HepG2 (cell line): ENCODE measurements around the gene SMIM41. TPM values are rescaled to one million over a fixed set of nuclear protein-coding genes. Genes with fewer than 3 reads are reported as not detected.

Experiments used
- AGO2 ChIP-seq: fragments of 200-400 bp; formaldehyde crosslinking; optimal IDR thresholded peaks from 2 replicates; pipeline ENCODE3; 2017; ENCODE audit warnings: mild to moderate bottlenecking, low read depth, low read length, moderate library complexity
- ATF3 ChIP-seq: sonication (generic); formaldehyde crosslinking; IDR thresholded peaks from 2 replicates; pipeline ENCODE4 v1.4.0; 2020; ENCODE audit warnings: missing genetic modification reagents
- ATM ChIP-seq: fragments of 450-650 bp; IDR thresholded peaks from 2 replicates; pipeline ENCODE4 v1.7.1; 2017; ENCODE audit warnings: mild to moderate bottlenecking, borderline replicate concordance
- BRF2 ChIP-seq: sonication (generic); formaldehyde crosslinking; IDR thresholded peaks from 2 replicates; pipeline ENCODE4 v1.8.1; 2022; ENCODE audit warnings: mild to moderate bottlenecking, missing genetic modification reagents
- CEBPG ChIP-seq: IDR thresholded peaks from 2 replicates; pipeline ENCODE4 v1.6.1; 2016
- CHCHD3 ChIP-seq: sonication (generic); formaldehyde crosslinking; IDR thresholded peaks from 2 replicates; pipeline ENCODE4 v1.8.0; 2022; ENCODE audit warnings: mild to moderate bottlenecking, missing genetic modification reagents, moderate library complexity
- GTF2F1 ChIP-seq: fragments of 150-350 bp; IDR thresholded peaks from 2 replicates; pipeline ENCODE4 v1.6.1; 2014; ENCODE audit warnings: low read length
- HIC2 ChIP-seq: sonication (generic); formaldehyde crosslinking; IDR thresholded peaks from 2 replicates; pipeline ENCODE4 v1.9.0; 2022; ENCODE audit warnings: low read depth, missing genetic modification reagents
- IRX3 ChIP-seq: sonication (generic); formaldehyde crosslinking; IDR thresholded peaks from 2 replicates; pipeline ENCODE4 v1.8.1; 2023; ENCODE audit warnings: mild to moderate bottlenecking, low read depth, missing genetic modification reagents, borderline replicate concordance
- JUNB ChIP-seq: sonication (generic); formaldehyde crosslinking; IDR thresholded peaks from 2 replicates; pipeline ENCODE4 v1.8.0; 2022; ENCODE audit warnings: missing genetic modification reagents, mild to moderate bottlenecking, borderline replicate concordance
- KLF11 ChIP-seq: IDR thresholded peaks from 2 replicates; pipeline ENCODE4 v1.6.1; 2016; ENCODE audit warnings: missing compliant biosample characterization
- LCORL ChIP-seq, 2 experiments: fragments of 450-650 bp in 1 of 2; sonication (generic) in 1 of 2; formaldehyde crosslinking in 1 of 2; IDR thresholded peaks; 2 replicates each; pipeline versions ENCODE4 v1.5.0 to v1.6.1; 2017 to 2020; ENCODE audit warnings: antibody characterized with exemption in 1 of 2, missing genetic modification reagents in 1 of 2
- NFRKB ChIP-seq: fragments of 450-650 bp; IDR thresholded peaks from 2 replicates; pipeline ENCODE4 v1.6.1; 2017
- TCF12 ChIP-seq, 2 experiments: fragments of 450-650 bp in 1 of 2; sonication (generic) in 1 of 2; formaldehyde crosslinking in 1 of 2; IDR thresholded peaks; 2 replicates each; pipeline versions ENCODE4 v1.6.1 to v1.8.0; 2017 to 2022; ENCODE audit warnings: antibody characterized with exemption in 1 of 2, mild to moderate bottlenecking in 1 of 2, missing genetic modification reagents in 1 of 2, moderate library complexity in 1 of 2
- TCF7 ChIP-seq: sonication (generic); IDR thresholded peaks from 2 replicates; pipeline ENCODE4 v1.6.1; 2016; ENCODE audit warnings: antibody characterized with exemption, low read depth
- TEAD2 ChIP-seq: sonication (generic); formaldehyde crosslinking; IDR thresholded peaks from 2 replicates; pipeline ENCODE4 v1.9.0; 2021; ENCODE audit warnings: missing genetic modification reagents
- TFAP4 ChIP-seq: sonication (generic); IDR thresholded peaks from 2 replicates; pipeline ENCODE4 v1.6.1; 2016; ENCODE audit warnings: low read depth, borderline replicate concordance
- ZFYVE20 ChIP-seq: sonication (generic); formaldehyde crosslinking; IDR thresholded peaks from 2 replicates; pipeline ENCODE4 v1.8.0; 2023; ENCODE audit warnings: low read depth, mild to moderate bottlenecking, moderate library complexity, missing genetic modification reagents, borderline replicate concordance
- ZNF121 ChIP-seq: sonication (generic); formaldehyde crosslinking; IDR thresholded peaks from 2 replicates; pipeline ENCODE4 v1.5.0; 2020; ENCODE audit warnings: mild to moderate bottlenecking, missing genetic modification reagents
- ZNF224 ChIP-seq: sonication (generic); formaldehyde crosslinking; IDR thresholded peaks from 2 replicates; pipeline ENCODE4 v1.5.0; 2020; ENCODE audit warnings: mild to moderate bottlenecking, missing genetic modification reagents
- ZNF292 ChIP-seq: sonication (generic); formaldehyde crosslinking; IDR thresholded peaks from 2 replicates; pipeline ENCODE4 v1.8.1; 2022; ENCODE audit warnings: mild to moderate bottlenecking, low read depth, missing genetic modification reagents, borderline replicate concordance
- ZNF460 ChIP-seq: sonication (generic); formaldehyde crosslinking; IDR thresholded peaks from 2 replicates; pipeline ENCODE4 v1.5.1; 2020; ENCODE audit warnings: missing genetic modification reagents, mild to moderate bottlenecking, borderline replicate concordance
- ZNF468 ChIP-seq: sonication (generic); formaldehyde crosslinking; IDR thresholded peaks from 2 replicates; pipeline ENCODE4 v1.8.0; 2022; ENCODE audit warnings: mild to moderate bottlenecking, moderate library complexity, missing genetic modification reagents
- ZNF510 ChIP-seq: sonication (generic); formaldehyde crosslinking; IDR thresholded peaks from 2 replicates; pipeline ENCODE4 v1.4.0; 2020; ENCODE audit warnings: low read depth, mild to moderate bottlenecking, missing genetic modification reagents
- ZNF543 ChIP-seq: sonication (generic); formaldehyde crosslinking; IDR thresholded peaks from 2 replicates; pipeline ENCODE4 v1.4.0; 2020; ENCODE audit warnings: mild to moderate bottlenecking, missing genetic modification reagents
- ZNF557 ChIP-seq: sonication (generic); formaldehyde crosslinking; IDR thresholded peaks from 2 replicates; pipeline ENCODE4 v1.4.0; 2020; ENCODE audit warnings: missing genetic modification reagents
- ZNF746 ChIP-seq: sonication (generic); formaldehyde crosslinking; IDR thresholded peaks from 2 replicates; pipeline ENCODE4 v1.8.0; 2022; ENCODE audit warnings: mild to moderate bottlenecking, missing genetic modification reagents
- polyA plus RNA-seq, 8 experiments: library from polyadenylated mRNA; depleted of rRNA in 3 of 8; stranded (reverse) in 7 of 8; unstranded in 1 of 8; fragments of >200 nt; fragmentation: Illumina TruSeq in 4 of 8; extraction: Trizol in 4 of 8; gene quantifications; 2 replicates each; pipeline versions ENCODE4 v1.2.1 to v1.2.3, GENCODE V29; 2011 to 2016; ENCODE audit warnings: low read depth in 4 of 8, missing spikeins in 1 of 8, mixed read lengths in 1 of 8; ENCODE audit not compliant: insufficient read depth in 1 of 8
- total RNA-seq, 5 experiments: library from RNA; depleted of rRNA; stranded (reverse); fragments of >200 nt; fragmentation: Illumina TruSeq; extraction: Trizol; gene quantifications; 2 replicates each; pipeline ENCODE4 v1.2.3, GENCODE V29; 2016; ENCODE audit warnings: low read depth in 1 of 5

Gene SMIM41
- total and polyA plus RNA-seq, 2 of the 13 experiments (the other 11 are each of a cell fraction or from before 2014, with no cell fraction given): not detected

- TF ChIP-seq ZNF292 (CRISPR knock-in tag) (no peak), NFRKB (no peak), KLF11 (CRISPR knock-in tag) (peak; percentile 68), ZNF460 (CRISPR knock-in tag) (peak; percentile 32; the same call in 1 of the 2 replicates), TEAD2 (CRISPR knock-in tag) (no peak), TCF7 (no peak), JUNB (CRISPR knock-in tag) (no peak), ZNF224 (CRISPR knock-in tag) (no peak), ZNF121 (no peak), GTF2F1 (0 out of 2 replicates have a peak, but pooled peaks have one; percentile 39), ZNF557 (CRISPR knock-in tag) (0 out of 2 replicates have a peak, but pooled peaks have one; percentile 20), ATF3 (CRISPR knock-in tag) (no peak; the same call in 1 of the 2 replicates), ZNF746 (CRISPR knock-in tag) (no peak), TFAP4 (peak; percentile 61; the same call in 1 of the 2 replicates), LCORL (IDR thresholded peaks at IDR 0.05) (no peak), LCORL (CRISPR knock-in tag; IDR thresholded peaks at IDR 0.05) (peak; percentile 56; the same call in 1 of the 2 replicates), ZNF510 (CRISPR knock-in tag) (no peak), ZNF468 (CRISPR knock-in tag) (no peak), IRX3 (CRISPR knock-in tag) (no peak), CHCHD3 (CRISPR knock-in tag) (no peak), AGO2 (no peak), BRF2 (CRISPR knock-in tag) (no peak), ZNF543 (CRISPR knock-in tag) (0 out of 2 replicates have a peak, but pooled peaks have one; percentile 22), ATM (no peak), HIC2 (CRISPR knock-in tag) (0 out of 2 replicates have a peak, but pooled peaks have one; percentile 55), TCF12 (IDR thresholded peaks at IDR 0.05) (no peak), TCF12 (CRISPR knock-in tag; IDR thresholded peaks at IDR 0.05) (peak; percentile 89; the same call in 1 of the 2 replicates), ZFYVE20 (CRISPR knock-in tag) (no peak), CEBPG (CRISPR knock-in tag) (peak; percentile 13; the same call in 1 of the 2 replicates)
These were observed 9.9 kb upstream of the SMIM41 start, which contains the start of gene ATG101 (continued) for GRCh38 chr12:52069327-52070184.
